ENCODE results near the gene C1QTNF6.

DNA sequence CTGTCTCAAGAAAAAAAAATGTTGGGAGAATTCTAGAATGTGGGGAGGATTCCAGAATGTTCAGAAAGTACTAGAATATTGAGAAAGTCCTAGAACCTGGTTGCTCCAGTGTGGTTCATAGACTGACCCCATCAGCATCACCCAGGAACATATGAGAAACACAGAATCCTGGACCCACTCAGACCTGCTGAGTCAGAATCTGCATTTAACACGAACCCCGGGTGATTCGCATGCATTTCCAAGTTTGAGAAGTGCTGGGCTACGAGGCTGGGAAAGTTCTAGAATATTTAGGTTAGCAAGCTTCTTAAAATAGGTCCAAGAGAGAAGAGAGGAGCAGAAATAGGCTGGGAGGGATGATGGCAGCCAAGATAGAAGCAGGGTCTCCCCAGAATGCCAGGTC lies 6.4 kb downstream of the C1QTNF6 start:
- TF ChIP-seq MAX (IDR thresholded peaks at IDR 0.05), result no peak
- TF ChIP-seq, protein P1, sequence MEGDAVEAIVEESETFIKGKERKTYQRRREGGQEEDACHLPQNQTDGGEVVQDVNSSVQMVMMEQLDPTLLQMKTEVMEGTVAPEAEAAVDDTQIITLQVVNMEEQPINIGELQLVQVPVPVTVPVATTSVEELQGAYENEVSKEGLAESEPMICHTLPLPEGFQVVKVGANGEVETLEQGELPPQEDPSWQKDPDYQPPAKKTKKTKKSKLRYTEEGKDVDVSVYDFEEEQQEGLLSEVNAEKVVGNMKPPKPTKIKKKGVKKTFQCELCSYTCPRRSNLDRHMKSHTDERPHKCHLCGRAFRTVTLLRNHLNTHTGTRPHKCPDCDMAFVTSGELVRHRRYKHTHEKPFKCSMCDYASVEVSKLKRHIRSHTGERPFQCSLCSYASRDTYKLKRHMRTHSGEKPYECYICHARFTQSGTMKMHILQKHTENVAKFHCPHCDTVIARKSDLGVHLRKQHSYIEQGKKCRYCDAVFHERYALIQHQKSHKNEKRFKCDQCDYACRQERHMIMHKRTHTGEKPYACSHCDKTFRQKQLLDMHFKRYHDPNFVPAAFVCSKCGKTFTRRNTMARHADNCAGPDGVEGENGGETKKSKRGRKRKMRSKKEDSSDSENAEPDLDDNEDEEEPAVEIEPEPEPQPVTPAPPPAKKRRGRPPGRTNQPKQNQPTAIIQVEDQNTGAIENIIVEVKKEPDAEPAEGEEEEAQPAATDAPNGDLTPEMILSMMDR (IDR thresholded peaks at IDR 0.05; ENCODE audit: control extremely low read depth in 1 of 3, insufficient read depth in 1 of 3, low read depth in 1 of 3, low read length in 3 of 3), result no peak

All from H1 (cell line).